ENCODE measurements around the gene HBQ1.

Gene HBQ1

DNA sequence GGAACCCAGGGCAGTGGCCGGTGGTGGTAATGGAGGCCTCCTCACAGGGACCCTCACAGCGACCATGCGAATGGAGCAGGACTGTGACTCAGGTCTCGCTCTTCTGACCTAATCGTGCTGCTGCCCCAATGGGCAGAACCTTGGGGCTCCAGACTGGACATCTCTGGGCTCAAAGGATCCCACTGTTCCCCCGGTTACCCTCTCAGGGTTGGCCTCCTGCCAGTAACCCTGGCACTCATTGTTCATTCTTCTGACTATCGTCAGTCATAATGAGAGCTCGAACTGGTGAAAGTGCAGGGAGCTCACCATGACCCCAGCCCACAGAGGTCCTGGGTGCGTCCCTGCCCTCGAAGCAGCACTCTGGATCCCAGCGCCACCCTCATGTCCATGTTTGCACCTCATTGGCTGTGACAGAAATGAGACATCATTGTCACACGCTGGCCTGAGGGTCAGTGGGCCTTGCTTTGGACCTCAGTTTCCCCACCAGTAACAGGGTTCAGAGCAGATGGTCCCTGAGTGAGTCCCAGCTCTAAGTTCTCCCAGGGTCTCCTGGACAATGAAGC is 37.8 kb upstream of the HBQ1 start:
- TF ChIP-seq, protein P1, sequence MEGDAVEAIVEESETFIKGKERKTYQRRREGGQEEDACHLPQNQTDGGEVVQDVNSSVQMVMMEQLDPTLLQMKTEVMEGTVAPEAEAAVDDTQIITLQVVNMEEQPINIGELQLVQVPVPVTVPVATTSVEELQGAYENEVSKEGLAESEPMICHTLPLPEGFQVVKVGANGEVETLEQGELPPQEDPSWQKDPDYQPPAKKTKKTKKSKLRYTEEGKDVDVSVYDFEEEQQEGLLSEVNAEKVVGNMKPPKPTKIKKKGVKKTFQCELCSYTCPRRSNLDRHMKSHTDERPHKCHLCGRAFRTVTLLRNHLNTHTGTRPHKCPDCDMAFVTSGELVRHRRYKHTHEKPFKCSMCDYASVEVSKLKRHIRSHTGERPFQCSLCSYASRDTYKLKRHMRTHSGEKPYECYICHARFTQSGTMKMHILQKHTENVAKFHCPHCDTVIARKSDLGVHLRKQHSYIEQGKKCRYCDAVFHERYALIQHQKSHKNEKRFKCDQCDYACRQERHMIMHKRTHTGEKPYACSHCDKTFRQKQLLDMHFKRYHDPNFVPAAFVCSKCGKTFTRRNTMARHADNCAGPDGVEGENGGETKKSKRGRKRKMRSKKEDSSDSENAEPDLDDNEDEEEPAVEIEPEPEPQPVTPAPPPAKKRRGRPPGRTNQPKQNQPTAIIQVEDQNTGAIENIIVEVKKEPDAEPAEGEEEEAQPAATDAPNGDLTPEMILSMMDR (IDR thresholded peaks at IDR 0.05; ENCODE audit: insufficient read depth, low read depth, low read length, missing control alignments): no peak

DNA sequence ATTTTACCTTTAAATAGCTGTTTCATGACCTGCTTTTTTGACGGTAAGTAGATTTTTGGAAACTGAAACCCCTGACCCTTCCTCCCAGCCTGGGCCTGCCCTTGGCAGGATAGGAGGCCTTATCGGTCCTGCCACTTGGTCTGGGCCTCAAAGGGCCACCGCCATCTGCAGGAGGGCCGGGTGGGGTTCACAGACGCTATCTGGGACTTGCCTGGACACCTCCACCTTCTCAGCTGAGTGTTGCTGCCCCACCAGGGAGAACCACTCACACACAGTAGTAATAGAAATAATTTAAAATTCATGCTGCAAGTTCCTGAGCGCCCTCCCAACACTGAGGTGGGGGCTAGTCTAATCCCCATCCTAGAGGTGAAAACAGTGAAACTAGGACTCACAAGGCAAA is 37.2 kb upstream of the HBQ1 start:
- TF ChIP-seq, protein P1 (IDR thresholded peaks at IDR 0.05; ENCODE audit: insufficient read depth, low read depth, low read length, missing control alignments): no peak
- H3K4me3 ChIP-seq (ENCODE audit: low read depth, low read length): no peak overlapping the region
- DNase-seq (ENCODE audit: low read depth): no peak

More for the DNA sequence above, 37.8 kb upstream of the HBQ1 start:
- DNase-seq (ENCODE audit: low read depth): no peak
- no peak overlapping the region for H3K4me3 ChIP-seq (ENCODE audit: low read depth, low read length)

DNA sequence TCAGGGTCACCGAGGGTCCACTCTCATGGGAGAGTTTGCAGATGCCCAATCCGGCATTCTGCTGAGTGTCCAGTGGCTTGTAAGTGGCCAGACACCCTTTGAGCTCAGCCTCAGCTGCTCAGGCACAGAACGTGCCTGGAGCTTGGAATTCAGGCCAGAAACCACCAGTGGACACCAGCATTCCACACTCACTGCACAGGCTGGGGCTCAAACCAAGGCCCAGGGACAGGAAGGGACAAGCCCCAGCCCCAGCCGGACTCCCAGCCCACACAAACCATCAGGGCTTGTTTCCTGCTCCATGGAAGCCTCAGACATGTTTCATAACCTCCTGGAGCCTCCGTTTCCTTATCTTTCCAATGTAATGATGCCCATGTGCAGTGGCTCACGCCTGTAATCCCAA is 36.8 kb upstream of the HBQ1 start:
- DNase-seq (ENCODE audit: low read depth): no peak
- no peak overlapping the region for H3K4me3 ChIP-seq (ENCODE audit: low read depth, low read length)
- TF ChIP-seq, protein P1 (IDR thresholded peaks at IDR 0.05; ENCODE audit: insufficient read depth, low read depth, low read length, missing control alignments): no peak

DNA sequence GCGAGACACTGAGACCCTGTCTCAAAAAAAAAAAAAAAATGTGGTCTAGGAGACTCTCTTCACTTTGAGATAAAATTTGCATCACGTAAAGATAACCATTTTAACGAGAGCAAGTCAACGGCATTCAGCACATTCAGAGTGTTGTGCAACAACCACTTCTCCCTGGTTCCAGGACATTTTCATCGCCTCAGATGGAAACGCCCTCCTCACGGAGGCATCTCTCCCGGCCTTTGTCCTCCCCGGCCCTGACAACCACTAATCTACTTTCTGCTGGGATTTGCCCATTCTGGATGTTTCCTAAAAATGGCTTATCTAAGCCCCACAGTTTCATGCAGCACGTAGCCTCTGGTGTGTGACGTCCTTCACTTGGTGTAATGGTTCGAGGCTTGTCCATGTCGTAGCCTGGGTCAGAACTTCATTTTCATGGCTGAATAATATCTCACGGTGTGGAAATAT is 35.4 kb upstream of the HBQ1 start:
- TF ChIP-seq, protein P1 (IDR thresholded peaks at IDR 0.05; ENCODE audit: insufficient read depth, low read depth, low read length, missing control alignments): no peak
- H3K4me3 ChIP-seq (ENCODE audit: low read depth, low read length): no peak overlapping the region
- DNase-seq (ENCODE audit: low read depth): no peak

DNA sequence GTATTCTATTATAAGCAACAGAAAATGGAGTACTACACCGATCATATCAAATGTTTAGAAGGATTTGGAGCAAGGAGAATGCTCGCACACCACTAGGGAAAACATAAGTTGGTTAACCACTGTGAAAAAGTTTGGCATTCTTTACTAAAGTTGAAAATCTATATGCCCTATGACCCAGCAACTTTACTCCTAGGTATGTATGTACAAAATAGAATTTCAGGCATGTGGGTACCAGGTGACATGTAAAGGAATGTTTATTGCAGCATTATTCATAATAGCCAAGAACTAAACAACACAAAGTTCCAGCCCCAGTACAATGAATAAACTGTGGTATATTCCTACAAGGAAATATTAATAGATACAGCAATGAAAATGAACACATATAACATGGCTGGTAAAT is 33.6 kb upstream of the HBQ1 start:
- TF ChIP-seq, protein P1 (IDR thresholded peaks at IDR 0.05; ENCODE audit: insufficient read depth, low read depth, low read length, missing control alignments): no peak
- DNase-seq (ENCODE audit: low read depth): no peak
- no peak overlapping the region for H3K4me3 ChIP-seq (ENCODE audit: low read depth, low read length)

DNA sequence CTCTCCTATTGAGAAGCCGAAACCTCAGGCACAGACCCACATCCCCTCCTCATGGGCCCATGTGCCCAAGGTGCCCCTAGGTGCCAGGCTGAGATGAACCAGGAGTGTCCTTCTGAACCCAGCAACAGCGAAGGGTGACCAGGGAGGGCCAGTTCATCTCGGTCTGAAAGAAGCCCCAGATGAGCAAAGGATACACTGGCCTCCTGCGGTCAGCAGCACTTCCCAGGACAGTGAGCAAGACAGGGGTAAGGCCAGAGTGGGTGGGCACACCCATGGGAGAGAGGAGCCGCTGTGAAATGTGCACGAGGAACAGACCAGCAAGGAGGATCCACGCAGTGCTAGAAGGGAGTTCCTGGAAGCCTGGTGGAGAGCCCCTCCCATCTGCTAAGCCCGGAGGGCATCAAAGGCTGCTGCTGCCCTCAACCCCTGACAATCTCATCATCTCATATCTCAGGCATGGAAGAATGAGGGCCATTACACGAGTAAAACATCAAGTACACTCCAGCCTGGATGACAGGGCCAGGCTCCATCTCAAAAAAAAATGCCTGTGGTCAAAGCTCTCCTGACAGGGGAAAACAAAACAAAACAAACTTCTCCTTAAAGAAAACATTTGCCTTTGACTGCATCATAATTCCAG is 31.1 kb upstream of the HBQ1 start:
- no peak for DNase-seq (ENCODE audit: low read depth)
- TF ChIP-seq, protein P1 (IDR thresholded peaks at IDR 0.05; ENCODE audit: insufficient read depth, low read depth, low read length, missing control alignments): no peak

More for the DNA sequence above, 31.1 kb upstream of the HBQ1 start:
- H3K4me3 ChIP-seq (ENCODE audit: low read depth, low read length): no peak overlapping the region
